ENCODE results near the gene MOB2.

The MOB2 gene

DNA sequence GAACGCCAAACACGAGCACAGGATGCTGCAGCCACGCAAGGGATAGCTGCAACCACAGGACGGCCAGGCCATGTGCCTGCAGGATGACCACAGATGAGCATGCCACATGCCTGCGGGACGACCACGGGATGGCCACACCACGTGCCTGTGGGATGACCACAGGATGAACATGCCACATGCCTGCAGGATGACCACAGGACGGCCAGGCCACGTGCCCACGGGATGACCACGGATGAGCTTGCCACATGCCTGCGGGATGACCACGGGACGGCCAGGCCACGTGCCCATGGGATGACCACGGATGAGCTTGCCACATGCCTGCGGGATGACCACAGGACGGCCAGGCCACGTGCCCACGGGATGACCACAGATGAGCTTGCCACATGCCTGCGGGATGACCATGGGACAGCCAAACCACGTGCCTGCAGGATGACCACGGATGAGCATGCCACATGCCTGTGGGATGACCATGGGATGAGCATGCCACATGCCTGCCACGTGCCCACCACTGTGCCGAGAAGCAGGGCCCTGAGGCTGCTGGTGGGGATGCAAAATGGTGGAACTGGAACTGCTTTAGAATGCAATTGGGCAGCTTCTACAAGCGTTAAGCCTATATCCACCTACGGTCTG, 12.8 kb upstream of the MOB2 start:
- POLR2A ChIA-PET = interaction anchor here (1.2 kb wide), 1 partner anchor 8 kb away, joined by 3 read pairs; no protein-coding TSS in a partner anchor
- no peak for DNase-seq (ENCODE audit: extremely low spot score)
- CTCF ChIA-PET = no interaction called here
- TF ChIP-seq ELF4 (IDR thresholded peaks at IDR 0.05) (no peak), SP1 (IDR thresholded peaks at IDR 0.05) (no peak), TARDBP (IDR thresholded peaks at IDR 0.05) (no peak), FOXM1 (IDR thresholded peaks at IDR 0.05; ENCODE audit: borderline replicate concordance) (no peak), ZNF384 (IDR thresholded peaks at IDR 0.05) (no peak), L3MBTL2 (conservative IDR thresholded peaks at IDR 0.05) (no peak), HDGF (IDR thresholded peaks at IDR 0.05; ENCODE audit: borderline replicate concordance) (no peak), CTBP1 (IDR thresholded peaks at IDR 0.05; ENCODE audit: borderline replicate concordance) (no peak), LEF1 (IDR thresholded peaks at IDR 0.05; ENCODE audit: borderline replicate concordance) (no peak), NFRKB (IDR thresholded peaks at IDR 0.05) (no peak), FOXK2 (IDR thresholded peaks at IDR 0.05) (no peak)

DNA sequence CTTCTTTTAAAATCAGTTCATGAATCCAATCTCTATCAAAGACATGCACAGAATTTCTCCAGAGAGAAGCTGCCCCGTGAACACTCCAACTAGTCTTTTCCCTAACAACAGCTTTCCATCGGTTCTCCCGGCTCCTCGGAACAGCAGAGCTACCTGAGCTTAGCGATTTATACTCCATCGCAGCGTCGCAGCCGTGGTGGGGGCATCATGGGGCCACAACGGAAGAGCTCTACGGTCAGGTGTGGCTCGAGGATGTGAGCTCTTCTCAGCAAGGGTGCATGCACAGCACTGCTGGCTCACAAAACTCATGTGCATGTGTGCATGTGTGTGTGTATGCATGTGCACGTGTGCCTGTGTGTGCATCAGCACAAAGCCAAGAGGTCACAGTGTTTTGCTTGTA, 11.7 kb upstream of the MOB2 start:
- POLR2A ChIA-PET = no interaction called here
- no peak for TF ChIP-seq SP1 (IDR thresholded peaks at IDR 0.05)
- TF ChIP-seq ELF4 (IDR thresholded peaks at IDR 0.05) = no peak
- no peak for TF ChIP-seq FOXM1 (IDR thresholded peaks at IDR 0.05; ENCODE audit: borderline replicate concordance)
- no peak for TF ChIP-seq L3MBTL2 (conservative IDR thresholded peaks at IDR 0.05)
- TF ChIP-seq BHLHE40 (IDR thresholded peaks at IDR 0.05; ENCODE audit: borderline replicate concordance) = no peak
- TF ChIP-seq HDGF (IDR thresholded peaks at IDR 0.05; ENCODE audit: borderline replicate concordance) = no peak
- TF ChIP-seq FOXA1 (IDR thresholded peaks at IDR 0.05) = no peak
- CTCF ChIA-PET = no interaction called here
- DNase-seq (ENCODE audit: extremely low spot score) = no peak

DNA sequence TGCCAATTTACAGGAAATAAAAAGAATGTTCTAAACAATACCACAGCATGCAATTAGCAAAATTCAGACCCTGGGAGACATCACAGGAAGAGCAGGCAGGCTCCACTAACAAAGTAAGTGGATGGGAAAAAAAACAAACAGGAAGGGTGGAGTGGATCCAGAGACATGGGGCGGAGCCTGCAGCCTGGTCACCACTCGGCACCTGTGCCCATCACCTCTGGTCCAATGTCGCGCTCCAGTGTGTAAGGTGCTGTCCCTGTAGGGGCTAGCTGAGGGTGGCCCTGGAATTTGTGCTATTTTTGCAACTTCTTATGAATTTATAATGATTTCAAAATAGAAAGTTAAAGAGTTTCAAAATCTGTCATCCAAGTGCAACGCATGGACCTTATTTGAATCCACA, 11.0 kb upstream of the MOB2 start:
- TF ChIP-seq SUZ12 (IDR thresholded peaks at IDR 0.05) = no peak
- no peak for TF ChIP-seq LEF1 (IDR thresholded peaks at IDR 0.05; ENCODE audit: borderline replicate concordance)
- no peak for TF ChIP-seq FOXM1 (IDR thresholded peaks at IDR 0.05; ENCODE audit: borderline replicate concordance)
- no peak for TF ChIP-seq BHLHE40 (IDR thresholded peaks at IDR 0.05; ENCODE audit: borderline replicate concordance)
- TF ChIP-seq ARNT (IDR thresholded peaks at IDR 0.05) = no peak
- TF ChIP-seq, protein P1, sequence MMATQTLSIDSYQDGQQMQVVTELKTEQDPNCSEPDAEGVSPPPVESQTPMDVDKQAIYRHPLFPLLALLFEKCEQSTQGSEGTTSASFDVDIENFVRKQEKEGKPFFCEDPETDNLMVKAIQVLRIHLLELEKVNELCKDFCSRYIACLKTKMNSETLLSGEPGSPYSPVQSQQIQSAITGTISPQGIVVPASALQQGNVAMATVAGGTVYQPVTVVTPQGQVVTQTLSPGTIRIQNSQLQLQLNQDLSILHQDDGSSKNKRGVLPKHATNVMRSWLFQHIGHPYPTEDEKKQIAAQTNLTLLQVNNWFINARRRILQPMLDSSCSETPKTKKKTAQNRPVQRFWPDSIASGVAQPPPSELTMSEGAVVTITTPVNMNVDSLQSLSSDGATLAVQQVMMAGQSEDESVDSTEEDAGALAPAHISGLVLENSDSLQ (IDR thresholded peaks at IDR 0.05) = no peak
- TF ChIP-seq FOXK2 (IDR thresholded peaks at IDR 0.05) = no peak
- no peak for TF ChIP-seq TARDBP (IDR thresholded peaks at IDR 0.05)
- no peak for TF ChIP-seq NFRKB (IDR thresholded peaks at IDR 0.05)
- no peak for TF ChIP-seq CTBP1 (IDR thresholded peaks at IDR 0.05; ENCODE audit: borderline replicate concordance)
- no peak for TF ChIP-seq HDGF (IDR thresholded peaks at IDR 0.05; ENCODE audit: borderline replicate concordance)
- TF ChIP-seq L3MBTL2 (conservative IDR thresholded peaks at IDR 0.05) = no peak
- no peak for TF ChIP-seq ELF4 (IDR thresholded peaks at IDR 0.05)
- no peak for TF ChIP-seq SP1 (IDR thresholded peaks at IDR 0.05)
- TF ChIP-seq ZNF384 (IDR thresholded peaks at IDR 0.05) = no peak
- ChIA-PET CTCF (no interaction called here), POLR2A (no interaction called here)
- no peak for DNase-seq (ENCODE audit: extremely low spot score)

DNA sequence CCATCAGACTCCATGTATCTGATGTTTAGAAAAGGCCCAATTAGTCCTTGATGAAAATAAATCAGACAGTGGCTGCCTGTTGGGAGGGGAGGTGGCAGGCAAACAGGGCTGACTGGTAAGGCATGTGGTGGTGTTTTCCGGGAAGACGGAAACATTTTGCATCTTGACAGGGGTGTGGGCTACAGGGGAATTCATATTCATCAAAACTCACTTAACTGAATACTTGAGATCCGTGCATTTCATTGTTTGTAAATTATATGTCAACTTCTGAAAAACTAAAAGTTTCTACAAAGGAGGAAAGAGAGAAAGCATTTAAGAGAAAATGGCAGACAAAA, 10.1 kb upstream of the MOB2 start:
- CTCF ChIA-PET = no interaction called here
- DNase-seq (ENCODE audit: extremely low spot score) = no peak
- no peak for TF ChIP-seq NFRKB (IDR thresholded peaks at IDR 0.05)
- TF ChIP-seq BHLHE40 (IDR thresholded peaks at IDR 0.05; ENCODE audit: borderline replicate concordance) = no peak
- TF ChIP-seq ARNT (IDR thresholded peaks at IDR 0.05) = no peak
- no peak for TF ChIP-seq FOXA1 (IDR thresholded peaks at IDR 0.05)
- no peak for TF ChIP-seq ELF4 (IDR thresholded peaks at IDR 0.05)
- TF ChIP-seq ZNF384 (IDR thresholded peaks at IDR 0.05) = no peak
- no peak for TF ChIP-seq SUZ12 (IDR thresholded peaks at IDR 0.05)
- no peak for TF ChIP-seq FOXM1 (IDR thresholded peaks at IDR 0.05; ENCODE audit: borderline replicate concordance)
- TF ChIP-seq, protein P1 (IDR thresholded peaks at IDR 0.05) = no peak
- TF ChIP-seq SP1 (IDR thresholded peaks at IDR 0.05) = no peak
- no peak for TF ChIP-seq FOXK2 (IDR thresholded peaks at IDR 0.05)
- no peak for TF ChIP-seq L3MBTL2 (conservative IDR thresholded peaks at IDR 0.05)
- POLR2A ChIA-PET = no interaction called here

DNA sequence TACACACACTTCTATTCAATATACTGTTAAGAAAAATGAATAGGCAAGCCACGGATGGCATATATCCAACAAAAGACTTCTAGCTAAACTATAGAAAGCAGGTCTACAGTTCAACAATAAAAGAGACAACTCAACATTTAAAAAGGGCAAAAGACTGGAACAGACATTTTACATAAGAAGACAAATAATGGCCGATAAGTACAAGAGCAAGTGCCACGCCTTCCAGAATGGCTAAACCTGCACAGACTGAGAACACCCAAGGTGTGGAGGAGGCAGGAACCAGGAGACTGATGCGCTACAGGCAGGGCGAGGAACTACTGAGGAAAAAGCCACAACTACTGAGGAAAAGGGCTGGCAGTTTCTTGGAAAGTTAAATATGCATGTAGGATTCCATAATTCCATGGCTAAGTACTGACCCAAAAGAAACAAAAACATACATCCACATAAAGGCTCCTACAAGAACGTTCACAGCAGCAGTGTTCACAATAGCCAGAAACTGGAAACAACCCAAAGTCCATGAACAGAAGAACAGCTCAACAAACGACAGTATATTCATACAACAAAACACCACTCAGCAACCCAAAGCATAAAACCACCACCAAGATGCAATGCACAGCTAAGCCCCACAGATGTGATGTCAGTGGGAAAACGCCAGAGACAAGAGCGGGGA, 9.6 kb upstream of the MOB2 start:
- POLR2A ChIA-PET = no interaction called here
- DNase-seq (ENCODE audit: extremely low spot score) = no peak
- CTCF ChIA-PET = no interaction called here
- TF ChIP-seq FOXA1 (IDR thresholded peaks at IDR 0.05) (no peak), NFRKB (IDR thresholded peaks at IDR 0.05) (no peak), SP1 (IDR thresholded peaks at IDR 0.05) (no peak), CTBP1 (IDR thresholded peaks at IDR 0.05; ENCODE audit: borderline replicate concordance) (no peak), SUZ12 (IDR thresholded peaks at IDR 0.05) (no peak), TARDBP (IDR thresholded peaks at IDR 0.05) (no peak), LEF1 (IDR thresholded peaks at IDR 0.05; ENCODE audit: borderline replicate concordance) (no peak), HDGF (IDR thresholded peaks at IDR 0.05; ENCODE audit: borderline replicate concordance) (no peak), ELF4 (IDR thresholded peaks at IDR 0.05) (no peak), FOXM1 (IDR thresholded peaks at IDR 0.05; ENCODE audit: borderline replicate concordance) (no peak), FOXK2 (IDR thresholded peaks at IDR 0.05) (no peak), ZNF384 (IDR thresholded peaks at IDR 0.05) (no peak), BHLHE40 (IDR thresholded peaks at IDR 0.05; ENCODE audit: borderline replicate concordance) (no peak), ARNT (IDR thresholded peaks at IDR 0.05) (no peak), L3MBTL2 (conservative IDR thresholded peaks at IDR 0.05) (no peak)
- TF ChIP-seq, protein P1 (IDR thresholded peaks at IDR 0.05) = no peak

DNA sequence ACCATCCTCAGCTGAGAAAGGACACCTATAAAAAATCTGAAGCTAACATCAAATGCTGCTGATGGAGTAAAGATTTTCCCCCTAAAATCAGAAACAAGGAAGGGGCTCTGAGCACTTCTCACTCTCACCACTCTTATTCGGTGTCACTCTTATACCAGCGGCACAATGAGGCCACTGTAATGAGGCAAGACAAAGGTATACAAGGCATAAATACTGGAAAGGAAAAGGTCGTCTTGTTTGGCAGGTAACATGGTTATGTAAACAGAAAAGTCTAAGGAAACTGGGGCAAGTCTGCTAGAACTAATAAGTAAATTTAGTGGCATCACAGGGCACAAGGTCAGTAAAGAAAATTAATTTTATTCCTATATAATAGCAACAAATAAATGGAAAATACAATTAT, 8.1 kb upstream of the MOB2 start:
- TF ChIP-seq ZNF384 (IDR thresholded peaks at IDR 0.05) (no peak), LEF1 (IDR thresholded peaks at IDR 0.05; ENCODE audit: borderline replicate concordance) (no peak), SP1 (IDR thresholded peaks at IDR 0.05) (no peak), ELF4 (IDR thresholded peaks at IDR 0.05) (no peak), HDGF (IDR thresholded peaks at IDR 0.05; ENCODE audit: borderline replicate concordance) (no peak)
- CTCF ChIA-PET = no interaction called here
- POLR2A ChIA-PET = no interaction called here
- no peak for DNase-seq (ENCODE audit: extremely low spot score)

All from HEK293T (cell line).